Measurements from ENCODE around the gene ANO1.

Gene ANO1

GRCh38 chr11:70170596-70171210 is 92.6 kb downstream of the ANO1 start:
- DNase-seq = no peak

- DNase-seq = no peak
Observed at GRCh38 chr11:70173018-70173417, 94.9 kb downstream of the ANO1 start.

GRCh38 chr11:70174547-70175235 is 96.6 kb downstream of the ANO1 start:
- no peak for DNase-seq

- no peak for DNase-seq
Observed at GRCh38 chr11:70175236-70175698, 97.2 kb downstream of the ANO1 start.

GRCh38 chr11:70176940-70177689 is 99.0 kb downstream of the ANO1 start:
- DNase-seq = peak; percentile 71

- no peak for DNase-seq
Observed at GRCh38 chr11:70180906-70181305, 102.8 kb downstream of the ANO1 start.

GRCh38 chr11:70182266-70182665 is 104.1 kb downstream of the ANO1 start:
- no peak for DNase-seq

- DNase-seq = no peak
Observed at GRCh38 chr11:70183032-70183431, 104.9 kb downstream of the ANO1 start.

GRCh38 chr11:70183483-70184176 is 105.5 kb downstream of the ANO1 start:
- no peak for DNase-seq

GRCh38 chr11:70184396-70184795 is 106.3 kb downstream of the ANO1 start:
- DNase-seq = no peak

- no peak for DNase-seq
Observed at GRCh38 chr11:70185348-70186055, 107.4 kb downstream of the ANO1 start.

- DNase-seq = no peak
Observed at GRCh38 chr11:70186420-70186819, 108.3 kb downstream of the ANO1 start.

GRCh38 chr11:70186936-70187335 is 108.8 kb downstream of the ANO1 start:
- no peak for DNase-seq

- no peak for DNase-seq
Observed at GRCh38 chr11:70187771-70188170, 109.7 kb downstream of the ANO1 start.

- DNase-seq = no peak
Observed at GRCh38 chr11:70189622-70190021, 111.5 kb downstream of the ANO1 start.

GRCh38 chr11:70191495-70192140 is 113.5 kb downstream of the ANO1 start:
- peak; percentile 74 for DNase-seq

GRCh38 chr11:70192666-70193410 is 114.7 kb downstream of the ANO1 start:
- no peak for DNase-seq

GRCh38 chr11:70193411-70194292 is 115.5 kb downstream of the ANO1 start:
- no peak for DNase-seq

GRCh38 chr11:70194792-70195791 is 117.0 kb downstream of the ANO1 start:
- no peak for DNase-seq

Data from stimulated activated CD4-positive, alpha-beta T cell treated with anti-CD3 and anti-CD28 coated beads, Interleukin-15, amount 100 ng/mL, for 24 hours (primary cell).